GF-D8 (cell line): ENCODE results near the gene DRC7.

Experiments used
- DNase-seq: peaks from one replicate; lab custom pipeline; 2025; lab: John Stamatoyannopoulos, UW

Gene DRC7

DNA sequence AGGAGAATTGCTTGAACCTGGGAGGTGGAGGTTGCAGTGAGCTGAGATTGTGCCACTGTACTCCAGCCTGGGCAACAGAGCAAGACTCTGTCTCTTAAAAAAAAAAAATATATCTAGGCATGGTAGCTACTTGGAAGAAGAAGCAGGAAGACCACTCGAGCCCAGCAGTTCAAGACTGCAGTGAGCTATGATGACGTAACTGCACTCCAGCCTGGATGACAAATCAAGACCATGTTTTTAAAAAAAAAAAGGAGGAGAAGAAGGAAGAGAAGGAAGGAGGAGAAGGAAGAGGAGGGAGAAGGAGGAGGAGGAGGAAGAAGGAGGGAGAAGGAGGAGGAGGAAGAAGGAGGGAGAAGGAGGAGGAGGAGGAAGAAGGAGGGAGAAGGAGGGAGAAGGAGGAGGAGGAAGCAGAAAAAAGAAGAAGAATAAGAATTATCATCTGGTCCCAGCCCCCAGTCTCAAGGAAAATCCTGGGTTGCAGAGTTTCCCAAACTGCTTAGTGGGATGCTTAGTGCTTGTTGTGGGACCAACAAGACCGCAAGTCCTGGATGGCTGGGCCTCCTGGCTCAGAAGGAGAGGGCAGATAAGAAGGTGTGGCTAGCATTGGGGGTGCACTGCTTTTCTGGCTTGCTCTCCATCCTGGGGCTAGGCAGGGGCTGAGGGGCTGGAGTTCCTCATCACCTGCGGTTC is 3.7 kb upstream of the DRC7 start:
- no peak for DNase-seq

DNA sequence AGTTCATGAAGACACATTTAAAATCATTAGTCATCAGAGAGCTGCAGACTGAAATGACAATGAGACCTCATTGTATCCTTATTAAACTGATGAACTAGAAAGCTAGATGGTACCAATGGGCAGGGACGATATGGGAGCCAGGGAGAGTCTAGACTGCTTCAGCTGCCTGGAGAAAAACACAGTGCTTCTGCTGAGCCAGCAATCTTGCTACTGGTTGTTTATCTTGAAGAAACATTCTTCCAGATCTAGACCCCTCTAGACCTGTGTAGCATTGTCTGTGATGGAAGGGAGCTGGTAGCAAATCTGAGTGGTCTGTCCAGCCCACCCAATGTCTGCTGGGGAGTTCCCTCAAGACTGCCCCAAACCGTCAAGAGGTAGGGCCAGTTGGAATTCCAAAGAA is 2.0 kb upstream of the DRC7 start:
- no peak for DNase-seq

DNA sequence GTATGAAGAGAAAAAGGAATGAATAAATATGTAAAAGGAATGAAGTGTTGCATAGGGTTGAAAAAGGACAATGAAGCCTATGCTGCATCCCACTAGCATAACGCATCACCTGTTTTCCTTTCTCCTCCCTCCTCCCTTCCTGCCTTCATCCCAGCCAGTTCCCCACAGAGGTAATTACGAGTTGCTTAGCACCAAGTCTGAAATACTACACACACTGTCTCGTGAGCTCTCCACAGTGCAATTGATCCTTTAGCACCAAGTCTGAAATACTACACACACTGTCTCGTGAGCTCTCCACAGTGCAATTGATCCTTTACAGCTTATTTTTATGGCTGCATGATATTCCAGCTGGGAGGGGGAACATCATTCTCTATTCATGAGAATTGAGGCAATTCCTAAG is 1.1 kb upstream of the DRC7 start:
- DNase-seq, result no peak

DNA sequence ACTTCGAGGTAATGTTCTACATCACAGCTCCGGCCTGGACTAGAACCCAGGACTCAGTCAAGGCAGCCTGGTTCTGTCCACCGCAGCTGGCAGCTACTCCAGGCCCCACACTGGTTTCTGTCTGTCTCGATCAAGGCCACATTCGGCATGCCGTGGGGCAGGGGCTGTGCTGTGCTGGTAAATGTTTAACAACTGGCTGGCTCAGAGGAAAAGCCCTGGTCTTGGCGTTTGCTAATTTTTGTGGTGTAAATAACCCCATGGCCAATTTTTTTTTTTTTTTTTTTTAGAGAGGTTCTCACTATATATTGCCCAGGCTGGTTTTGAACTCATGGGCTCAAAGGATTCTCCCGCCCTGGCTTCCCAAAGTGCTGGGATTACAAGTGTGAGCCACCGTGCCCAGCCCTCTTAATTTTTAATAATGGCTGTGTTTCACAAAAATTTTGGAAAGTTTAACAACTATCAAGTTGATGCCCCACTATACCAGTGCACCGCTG is 328 bp upstream of the DRC7 start:
- DNase-seq, result no peak

DNA sequence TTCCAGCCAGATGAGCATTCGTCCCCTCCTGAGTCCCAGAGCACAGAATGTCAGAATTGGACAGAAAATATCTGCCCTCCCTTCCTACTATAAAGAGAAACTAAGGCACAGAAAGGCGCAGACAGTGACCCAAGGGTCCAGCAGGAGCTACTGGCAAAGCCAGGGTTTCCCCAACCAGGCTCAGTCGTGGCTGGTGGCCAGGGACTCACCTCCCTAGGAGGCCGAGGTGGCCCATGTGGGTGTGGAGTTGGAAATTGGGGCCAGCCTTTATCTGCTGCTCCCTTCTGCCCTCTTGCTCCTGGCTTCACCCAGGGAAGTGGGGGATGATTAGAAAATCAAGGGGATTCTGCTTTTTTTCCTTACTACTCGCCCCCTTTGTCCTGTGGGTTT is 1.1 kb downstream of the DRC7 start:
- DNase-seq, result no peak

DNA sequence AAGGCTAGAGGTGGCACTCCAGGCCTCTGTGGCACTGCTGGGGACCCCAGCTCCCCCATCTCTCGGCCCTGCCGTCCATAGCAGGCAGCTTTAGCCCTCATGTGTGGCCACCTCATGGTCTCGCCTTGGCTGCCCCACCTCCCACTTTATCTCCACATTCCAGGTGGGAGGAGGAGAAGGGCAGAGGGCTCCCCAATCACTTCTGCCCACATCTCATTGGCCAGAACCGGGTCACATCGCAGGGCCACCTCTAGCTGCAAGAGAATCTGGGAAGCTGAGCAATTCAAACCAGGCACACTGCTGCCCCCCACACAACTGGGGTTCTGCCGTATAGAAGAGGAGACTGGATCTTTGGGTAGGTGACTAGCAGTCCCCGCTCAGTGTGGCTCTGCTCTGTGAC is 1.6 kb downstream of the DRC7 start:
- no peak for DNase-seq

DNA sequence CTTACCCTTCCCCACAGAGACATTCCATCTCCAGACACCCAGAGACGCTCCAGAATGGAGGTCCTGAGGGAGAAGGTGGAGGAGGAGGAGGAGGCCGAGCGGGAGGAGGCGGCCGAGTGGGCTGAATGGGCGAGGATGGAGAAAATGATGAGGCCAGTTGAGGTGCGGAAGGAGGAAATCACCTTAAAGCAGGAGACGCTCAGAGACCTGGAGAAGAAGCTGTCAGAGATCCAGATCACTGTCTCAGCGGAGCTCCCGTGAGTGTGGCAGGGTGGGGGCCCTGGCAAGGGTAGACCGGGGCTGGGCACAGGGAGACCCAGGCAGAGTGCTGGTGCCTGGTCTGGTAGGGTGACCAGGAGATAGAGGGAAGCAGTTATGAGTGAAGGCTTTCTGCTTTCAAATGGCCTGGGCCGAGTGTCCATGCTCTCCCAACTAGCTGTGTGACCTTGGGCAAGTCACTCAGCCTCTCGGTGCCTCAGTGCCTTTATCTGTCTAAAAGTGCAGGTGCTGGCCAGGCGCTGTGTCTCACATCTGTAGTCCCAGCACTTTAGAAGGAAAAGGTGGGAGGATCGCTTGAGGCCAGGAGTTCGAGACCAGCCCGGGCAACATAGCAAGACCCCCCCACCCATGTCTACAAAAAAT is 3.4 kb downstream of the DRC7 start:
- DNase-seq, result no peak

DNA sequence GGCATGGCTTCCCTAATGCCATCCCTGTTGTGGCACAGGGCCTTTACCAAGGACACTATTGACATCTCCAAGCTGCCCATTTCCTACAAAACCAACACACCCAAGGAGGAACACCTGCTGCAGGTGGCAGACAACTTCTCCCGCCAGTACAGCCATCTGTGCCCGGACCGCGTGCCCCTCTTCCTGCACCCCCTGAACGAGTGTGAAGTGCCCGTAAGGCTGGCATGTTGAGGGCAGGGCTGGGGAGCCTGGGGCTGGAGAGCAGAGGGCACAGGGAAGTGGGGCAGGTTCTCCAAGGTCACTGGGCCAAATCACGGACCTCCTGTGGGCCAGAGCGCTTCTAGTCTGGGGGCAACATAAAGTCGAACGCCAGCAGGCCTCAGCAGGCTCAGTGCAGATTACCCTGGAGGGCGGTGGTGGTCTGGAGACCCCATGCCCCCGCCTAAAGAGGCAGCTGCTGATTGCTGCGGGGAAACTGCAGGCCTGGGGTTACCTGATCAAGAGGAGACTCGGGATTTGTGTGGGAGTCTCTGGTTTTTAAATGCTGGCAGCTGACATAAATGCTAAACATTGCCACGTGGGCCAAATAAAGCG is 4.3 kb downstream of the DRC7 start:
- DNase-seq, result no peak

DNA sequence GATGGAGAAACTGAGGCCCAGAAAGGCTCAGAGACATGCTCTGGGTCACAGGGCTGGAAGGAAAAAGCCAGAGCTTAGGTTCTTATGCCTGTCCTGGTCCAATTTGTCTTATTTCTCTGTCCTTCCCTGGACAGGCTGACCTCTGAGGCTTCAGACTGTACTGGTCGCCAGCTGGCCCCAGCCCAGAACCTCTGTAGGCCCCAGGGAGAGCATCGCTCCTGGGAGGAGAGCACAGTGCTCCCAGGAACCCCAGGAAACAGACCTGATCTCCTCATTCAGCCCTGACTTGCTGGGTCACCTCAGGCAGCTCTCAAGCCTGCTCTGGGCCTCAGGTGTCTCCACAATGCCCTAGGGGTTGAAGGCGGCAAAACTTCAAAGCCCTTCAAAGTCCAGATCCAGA is 4.9 kb downstream of the DRC7 start:
- DNase-seq, result no peak

DNA sequence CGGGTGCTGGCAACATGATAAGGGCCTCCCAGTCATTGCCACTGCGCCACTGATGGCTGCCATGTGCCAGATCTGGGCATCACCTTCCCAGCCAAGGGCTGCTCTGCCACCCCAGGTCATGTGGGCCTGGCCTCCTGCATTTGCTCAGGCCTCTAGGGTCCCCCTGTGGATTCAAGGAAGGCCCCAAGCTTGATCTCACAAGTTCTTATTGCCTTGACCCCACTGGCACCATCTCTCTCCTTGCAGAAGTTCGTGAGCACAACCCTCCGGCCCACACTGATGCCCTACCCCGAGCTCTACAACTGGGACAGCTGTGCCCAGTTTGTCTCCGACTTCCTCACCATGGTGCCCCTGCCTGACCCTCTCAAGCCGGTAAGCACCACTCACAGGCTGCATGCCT is 5.3 kb downstream of the DRC7 start:
- no peak for DNase-seq

DNA sequence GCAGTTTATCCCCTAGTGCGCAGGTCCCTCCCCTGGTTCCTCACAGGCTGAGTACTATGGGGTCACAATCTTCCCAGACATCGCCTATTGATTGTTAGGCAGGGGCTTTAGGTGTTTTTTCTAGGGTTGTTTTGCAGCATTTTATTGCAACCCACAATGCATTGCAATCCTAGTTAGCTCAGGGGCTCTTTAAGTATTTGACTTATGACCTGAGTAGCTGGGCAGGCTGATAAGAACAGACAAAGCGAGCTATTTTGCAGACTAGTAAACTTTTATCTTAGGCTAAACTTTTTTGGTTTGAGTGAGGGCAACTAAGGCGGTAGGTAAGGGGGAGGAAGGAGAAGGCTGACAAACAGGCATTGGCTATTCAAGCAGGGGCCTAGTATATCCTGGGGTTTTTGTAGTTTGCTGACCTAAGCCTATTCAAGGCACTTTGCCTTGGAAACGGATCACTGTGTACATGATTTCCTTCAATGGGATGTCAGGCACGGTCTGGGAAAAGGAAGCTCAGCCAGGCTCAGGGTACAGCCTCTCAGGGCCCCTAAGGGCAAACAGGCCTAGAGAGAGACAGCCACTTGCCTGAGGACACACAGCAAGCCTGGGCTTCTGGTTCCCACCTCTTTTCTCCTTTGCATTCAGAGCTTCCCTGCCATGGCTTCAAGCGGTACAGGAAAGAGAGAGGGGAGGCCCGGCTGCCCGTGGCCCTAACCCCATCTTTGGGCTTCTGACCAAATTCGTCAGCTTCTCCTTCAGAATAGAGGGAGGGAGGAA is 6.4 kb downstream of the DRC7 start:
- no peak for DNase-seq

DNA sequence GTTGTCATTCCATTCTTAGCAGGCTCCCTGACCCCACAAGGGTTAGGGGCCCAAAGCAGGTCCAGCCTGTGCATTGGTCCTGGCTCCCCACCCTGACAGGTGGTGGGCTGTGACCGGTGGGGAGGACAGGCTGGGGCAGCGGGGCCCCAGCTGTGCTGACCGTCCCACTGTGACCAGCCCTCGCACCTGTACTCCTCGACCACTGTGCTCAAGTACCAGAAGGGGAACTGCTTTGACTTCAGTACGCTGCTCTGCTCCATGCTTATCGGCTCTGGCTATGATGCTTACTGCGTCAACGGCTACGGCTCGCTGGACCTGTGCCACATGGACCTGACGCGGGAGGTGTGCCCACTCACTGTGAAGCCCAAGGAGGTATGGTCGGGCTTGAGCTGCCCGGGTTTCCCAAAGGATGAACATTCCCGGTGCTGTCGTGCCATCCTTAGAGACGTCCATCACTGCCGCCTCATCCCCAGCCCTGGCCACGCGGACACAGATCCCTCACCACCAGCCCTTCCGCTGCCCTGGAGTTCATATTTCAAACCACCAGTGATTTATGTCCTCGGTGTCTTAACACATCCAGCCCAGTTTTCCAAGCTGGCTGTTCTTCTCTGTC is 7.3 kb downstream of the DRC7 start:
- DNase-seq, result no peak

DNA sequence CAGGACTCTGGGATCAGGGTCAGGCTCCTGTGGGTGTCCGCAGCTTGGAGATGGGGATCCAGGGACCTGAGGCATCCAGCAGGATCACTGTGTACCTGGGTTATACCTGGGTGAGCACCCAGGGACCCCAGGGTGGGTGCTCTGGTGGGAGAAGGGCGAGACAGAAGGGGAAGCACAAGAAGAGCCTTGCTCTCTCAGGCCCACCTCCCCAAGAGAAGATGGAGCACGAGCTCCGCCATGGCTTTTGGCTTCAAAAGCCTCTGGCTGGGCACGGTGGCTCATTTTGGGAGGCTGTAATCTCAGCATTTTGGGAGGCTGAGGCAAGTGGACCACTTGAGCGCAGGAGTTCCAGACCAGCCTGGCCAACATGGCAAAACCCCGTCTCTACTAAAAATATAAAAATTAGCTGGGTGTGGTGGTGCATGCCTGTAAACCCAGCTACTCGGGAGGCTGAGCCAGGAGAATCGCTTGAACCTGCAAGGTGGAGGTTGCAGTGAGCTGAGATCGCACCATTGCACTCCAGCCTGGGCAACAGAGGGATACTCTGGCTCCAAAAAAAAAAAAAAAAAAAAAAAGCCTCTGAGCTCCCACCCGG is 8.9 kb downstream of the DRC7 start:
- no peak for DNase-seq

DNA sequence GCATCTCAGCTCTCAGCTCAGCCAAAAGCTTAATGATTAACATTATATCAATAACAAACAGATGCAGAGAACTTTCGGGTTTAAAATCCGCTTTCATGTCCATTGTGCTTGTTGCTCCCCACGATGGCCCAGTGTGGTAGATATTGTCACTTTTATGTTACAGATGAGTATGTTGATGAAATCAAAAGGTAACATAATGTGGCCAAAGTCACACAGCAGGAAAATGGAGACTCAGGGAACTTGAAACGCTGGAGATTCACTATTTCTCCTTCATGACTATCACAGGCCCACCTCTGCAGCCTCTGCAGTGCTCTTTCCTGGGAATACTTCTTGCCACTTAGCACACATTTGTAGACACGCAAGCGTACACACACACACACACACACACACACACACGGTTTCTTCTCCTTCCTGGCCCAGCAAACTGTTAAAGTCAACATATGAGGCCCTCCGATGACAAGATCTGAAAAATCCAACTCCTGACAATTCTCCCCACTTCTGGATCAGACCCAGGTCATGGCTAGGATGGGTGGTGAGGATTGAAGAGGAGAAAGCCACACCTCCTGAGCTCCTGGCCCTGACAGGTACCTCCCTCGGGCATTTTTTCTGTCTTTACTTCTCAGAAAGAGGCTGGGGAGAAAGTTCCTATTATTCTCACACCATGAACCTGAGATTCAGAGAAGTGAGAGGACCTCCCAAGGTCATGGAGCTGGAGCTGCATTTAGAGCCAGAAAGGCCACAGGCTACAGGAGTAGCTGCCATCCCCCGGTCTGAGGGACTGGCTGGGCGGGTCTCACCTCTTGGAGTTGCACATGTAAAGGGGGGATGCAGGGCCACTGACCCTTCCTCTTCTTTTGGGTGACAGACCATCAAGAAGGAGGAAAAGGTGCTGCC is 9.7 kb downstream of the DRC7 start:
- DNase-seq, result no peak

DNA sequence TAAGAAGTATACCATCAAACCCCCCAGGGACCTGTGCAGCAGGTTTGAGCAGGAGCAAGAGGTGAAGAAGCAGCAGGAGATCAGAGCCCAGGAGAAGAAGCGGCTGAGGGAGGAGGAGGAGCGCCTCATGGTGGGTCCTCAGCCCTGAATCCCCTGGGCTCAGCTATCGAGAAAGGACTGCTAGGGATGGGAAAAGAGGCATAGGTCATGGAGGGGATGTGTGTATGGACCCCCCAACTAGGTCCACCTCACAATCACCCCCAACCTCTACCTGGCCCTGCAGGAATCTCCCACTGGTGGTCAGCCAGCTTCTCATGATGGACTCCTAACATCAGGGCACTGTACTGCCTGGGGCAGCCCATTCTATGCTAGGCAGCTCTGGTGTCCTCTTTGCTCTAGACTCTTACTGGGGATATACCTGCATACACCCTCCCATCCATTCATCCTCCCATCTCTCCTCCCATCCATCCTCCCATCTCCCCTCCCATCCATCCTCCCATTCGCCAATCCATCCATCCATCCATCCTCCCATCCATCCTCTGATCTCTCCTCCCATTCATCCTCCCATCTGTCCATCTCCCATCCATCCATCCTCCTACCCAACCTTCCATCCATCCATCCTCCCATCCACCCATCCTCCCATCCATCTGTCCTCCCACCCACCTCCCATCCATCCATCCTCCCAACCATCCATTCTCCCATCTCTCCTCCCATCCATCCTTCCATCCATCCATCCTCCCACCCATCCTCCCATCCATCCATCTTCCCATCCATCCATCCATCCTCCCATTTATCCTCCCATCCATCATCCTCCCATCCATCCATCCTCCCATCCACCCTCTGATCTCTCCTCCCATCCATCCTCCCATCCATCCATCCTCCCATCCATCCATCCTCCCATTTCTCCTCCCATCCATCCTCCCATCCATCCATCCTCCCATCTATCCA is 10.6 kb downstream of the DRC7 start:
- DNase-seq, result no peak

DNA sequence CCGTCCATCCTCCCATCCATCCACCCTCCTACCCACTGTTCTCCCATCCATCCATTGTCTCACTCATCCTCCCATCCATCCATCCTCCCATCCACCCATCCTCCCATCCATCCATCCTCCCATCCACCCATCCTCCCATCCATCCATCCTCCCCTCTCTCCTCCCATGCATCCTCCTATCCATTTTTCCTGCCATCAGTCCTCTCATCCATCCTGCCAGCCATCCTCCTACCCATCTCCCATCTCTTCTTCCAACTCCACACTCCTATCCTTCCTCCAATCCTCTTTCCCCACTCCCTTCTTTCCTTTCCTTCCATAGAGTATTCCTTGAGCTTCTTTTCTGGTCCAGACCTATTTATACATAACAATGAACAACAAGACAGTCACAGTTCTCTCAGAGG is 12.1 kb downstream of the DRC7 start:
- no peak for DNase-seq

DNA sequence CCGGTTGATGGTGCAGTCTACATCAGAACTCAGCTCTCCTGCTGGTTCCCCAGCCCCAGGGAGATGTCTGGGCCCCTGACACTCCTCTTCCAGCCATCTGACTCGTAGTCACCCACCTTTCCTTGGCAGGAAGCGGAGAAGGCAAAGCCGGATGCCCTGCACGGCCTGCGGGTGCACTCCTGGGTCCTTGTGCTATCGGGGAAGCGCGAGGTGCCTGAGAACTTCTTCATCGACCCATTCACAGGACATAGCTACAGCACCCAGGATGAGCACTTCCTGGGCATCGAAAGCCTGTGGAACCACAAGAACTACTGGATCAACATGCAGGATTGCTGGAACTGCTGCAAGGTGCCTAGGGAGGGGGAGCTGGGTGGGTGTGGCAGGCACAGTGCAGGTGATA is 12.7 kb downstream of the DRC7 start:
- no peak for DNase-seq

DNA sequence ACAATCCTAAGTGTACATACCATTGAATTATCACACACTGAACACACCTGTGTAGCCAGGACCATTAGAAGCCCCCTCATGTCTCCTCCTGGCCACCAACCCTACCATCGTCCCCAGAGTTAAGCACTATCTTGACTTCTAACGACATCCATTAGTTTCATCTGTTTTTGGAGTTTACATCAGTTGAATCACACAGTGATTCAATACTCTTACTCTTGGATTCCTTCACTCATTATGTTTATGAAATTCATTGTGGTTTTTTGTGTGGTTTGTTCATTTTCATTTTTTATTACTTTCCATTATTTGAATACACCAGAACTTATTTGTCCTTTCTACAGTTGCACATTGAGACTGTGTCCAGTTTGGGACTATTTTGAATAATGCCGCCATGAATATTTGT is 13.6 kb downstream of the DRC7 start:
- no peak for DNase-seq

DNA sequence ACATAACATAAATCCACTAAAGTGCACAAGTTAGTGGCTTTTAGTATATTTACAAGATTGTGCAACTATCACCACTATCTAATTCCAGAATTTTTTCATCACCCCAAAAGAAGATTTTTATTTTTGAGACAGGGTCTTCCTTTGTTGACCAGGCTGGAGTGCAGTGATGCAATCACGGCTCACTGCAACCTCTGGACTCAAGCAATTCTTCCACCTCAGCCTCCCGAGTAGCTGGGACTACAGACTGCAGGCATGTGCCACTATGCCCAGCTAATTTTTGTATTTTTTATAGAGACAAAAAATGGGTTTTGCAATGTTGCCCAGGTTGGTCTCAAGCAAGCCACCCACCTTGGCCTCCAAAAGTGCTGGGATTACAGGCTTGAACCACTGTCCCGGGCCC is 15.1 kb downstream of the DRC7 start:
- no peak for DNase-seq

DNA sequence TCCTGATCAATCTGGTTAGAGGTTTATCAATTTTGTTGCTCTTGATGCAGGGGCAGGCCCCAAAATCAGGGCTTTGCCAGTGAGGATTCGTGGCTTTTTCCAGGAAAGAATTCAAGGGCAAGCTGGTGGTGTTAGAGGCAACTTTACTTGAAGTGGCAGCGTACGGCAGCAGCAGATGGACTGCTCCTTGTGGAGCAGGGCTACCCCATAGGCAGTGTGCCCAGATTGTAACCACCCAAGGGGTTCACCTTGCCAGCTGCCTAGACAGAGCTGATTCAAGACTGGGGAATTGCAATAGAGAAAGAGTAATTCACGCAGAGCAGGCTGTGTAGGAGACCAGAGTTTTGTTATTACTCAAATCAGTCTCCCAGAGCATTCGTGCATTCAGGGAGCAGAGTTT is 16.7 kb downstream of the DRC7 start:
- no peak for DNase-seq
